OCI-LY1 (cell line): ENCODE results near the gene RANBP3L.

Experiments
- H2AFZ ChIP-seq: fragments of 200-600 bp; sonication (generic), shearing (Covaris generic); 2 replicates; pipeline ENCODE4 v1.6.0; 2014; ENCODE audit warnings: antibody characterized with exemption, mild to moderate bottlenecking, low read length
- H3F3A ChIP-seq: fragments of 200-600 bp; sonication (generic), shearing (Covaris generic); 2 replicates; pipeline ENCODE4 v1.6.0; 2014; ENCODE audit warnings: mild to moderate bottlenecking, antibody characterized with exemption, low read length, moderate library complexity; ENCODE audit not compliant: insufficient read depth
- H3K27ac ChIP-seq: fragments of 200-600 bp; sonication (generic); 2 replicates; pipeline ENCODE4 v1.5.1; 2014; ENCODE audit warnings: low read length, mixed run types, mild to moderate bottlenecking, low read depth; ENCODE audit not compliant: poor library complexity, severe bottlenecking
- H3K27me3 ChIP-seq: fragments of 200-600 bp; sonication (generic); 2 replicates; pipeline ENCODE4 v1.6.0; 2014; ENCODE audit warnings: antibody characterized with exemption, mild to moderate bottlenecking, low read length, moderate library complexity; ENCODE audit not compliant: insufficient read depth
- H3K36me3 ChIP-seq: fragments of 200-600 bp; sonication (generic); 2 replicates; pipeline ENCODE4 v1.6.1; 2014; ENCODE audit warnings: mild to moderate bottlenecking, antibody characterized with exemption, low read length, moderate library complexity, mixed read lengths; ENCODE audit not compliant: insufficient read depth
- H3K4me1 ChIP-seq: fragments of 200-600 bp; sonication (generic); 2 replicates; pipeline ENCODE4 v1.5.1; 2014; ENCODE audit warnings: mild to moderate bottlenecking, low read length, moderate library complexity; ENCODE audit not compliant: insufficient read depth, severe bottlenecking
- H3K4me2 ChIP-seq: fragments of 200-600 bp; sonication (generic), shearing (Covaris generic); 2 replicates; pipeline ENCODE4 v1.6.1; 2014; ENCODE audit warnings: low read length
- H3K4me3 ChIP-seq: fragments of 200-600 bp; sonication (generic); 2 replicates; pipeline ENCODE4 v1.5.1; 2014; ENCODE audit warnings: low read length, low read depth, mild to moderate bottlenecking, mixed read lengths; ENCODE audit not compliant: poor library complexity, severe bottlenecking
- H3K79me2 ChIP-seq: fragments of 200-600 bp; shearing (Covaris generic); 2 replicates; pipeline ENCODE4 v1.6.1; 2016; ENCODE audit warnings: mixed run types, low read length, mixed read lengths; ENCODE audit not compliant: insufficient read depth
- H3K9ac ChIP-seq: fragments of 200-600 bp; sonication (generic), shearing (Covaris generic); 2 replicates; pipeline ENCODE4 v1.6.1; 2014; ENCODE audit warnings: mild to moderate bottlenecking, low read length, mixed read lengths
- H3K9me2 ChIP-seq: fragments of 200-600 bp; sonication (generic), shearing (Covaris generic); 2 replicates; pipeline ENCODE4 v1.6.1; 2014; ENCODE audit warnings: low read depth, mild to moderate bottlenecking, low read length, mixed read lengths
- H3K9me3 ChIP-seq: fragments of 200-600 bp; shearing (Covaris generic); 2 replicates; pipeline ENCODE4 v1.6.1; 2014; ENCODE audit warnings: low read length, mixed read lengths
- H4K20me1 ChIP-seq: fragments of 200-600 bp; sonication (generic), shearing (Covaris generic); 2 replicates; pipeline ENCODE4 v1.6.0; 2016; ENCODE audit warnings: mild to moderate bottlenecking, low read length; ENCODE audit not compliant: insufficient read depth
- EZH2 ChIP-seq: fragments of 200-600 bp; sonication (generic), shearing (Covaris generic); IDR thresholded peaks from 2 replicates; pipeline ENCODE4 v1.8.0; 2017; ENCODE audit warnings: borderline replicate concordance, mixed run types, mild to moderate bottlenecking, antibody characterized with exemption, low read length, moderate library complexity, mixed read lengths
- TF ChIP-seq, protein P1 (sequence below): fragments of 200-600 bp; sonication (generic), shearing (Covaris generic); IDR thresholded peaks from 2 replicates; pipeline ENCODE4 v1.5.1; 2017; ENCODE audit warnings: mild to moderate bottlenecking, antibody characterized with exemption, low read length, moderate library complexity, mixed read lengths

RANBP3L gene

DNA sequence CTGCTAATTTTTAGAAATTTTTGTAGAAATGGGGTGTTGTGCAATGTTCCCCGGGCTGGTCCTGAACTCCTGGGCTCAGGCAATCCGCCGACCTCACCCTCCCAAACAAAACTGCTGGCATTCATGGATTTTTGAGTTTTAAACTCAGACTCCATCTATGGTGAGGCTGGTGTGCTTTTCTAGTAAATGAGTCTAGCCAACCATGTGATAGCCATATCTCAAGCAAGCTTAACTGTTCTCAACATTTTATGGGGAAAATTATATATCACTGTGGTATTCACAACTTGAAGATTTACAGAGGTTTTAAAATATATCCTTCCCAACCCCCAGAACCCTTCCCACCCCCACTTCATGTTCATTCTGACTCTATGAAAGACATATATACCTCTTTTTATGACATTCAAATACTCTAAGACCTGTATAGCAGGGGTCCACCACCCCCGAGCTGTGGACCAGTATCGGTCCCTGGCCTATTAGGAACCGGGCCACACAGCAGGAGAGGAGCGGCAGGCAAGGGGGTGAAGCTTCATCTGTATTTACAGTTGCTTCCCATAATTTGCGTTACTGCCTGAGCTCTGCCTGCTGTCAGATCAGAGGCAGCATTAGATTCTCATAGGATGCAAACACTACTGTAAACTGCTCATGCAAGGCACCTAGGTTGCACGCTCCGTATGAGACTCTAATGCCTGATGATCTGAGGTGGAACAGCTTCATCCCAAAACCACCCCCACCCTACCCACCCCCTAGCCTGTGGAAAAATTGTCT, 55.5 kb downstream of the RANBP3L start:
- no peak overlapping the region for H3K4me3 ChIP-seq
- no peaks in the 10 kb centered on the region for H3K27me3 ChIP-seq
- peaks cover 18% of the 10 kb centered on the region for H3K4me1 ChIP-seq
- H3K9me3 ChIP-seq: no peaks in the 10 kb centered on the region
- no peaks in the 10 kb centered on the region for H3K36me3 ChIP-seq
- no peak overlapping the region for H2AFZ ChIP-seq
- TF ChIP-seq, protein P1, sequence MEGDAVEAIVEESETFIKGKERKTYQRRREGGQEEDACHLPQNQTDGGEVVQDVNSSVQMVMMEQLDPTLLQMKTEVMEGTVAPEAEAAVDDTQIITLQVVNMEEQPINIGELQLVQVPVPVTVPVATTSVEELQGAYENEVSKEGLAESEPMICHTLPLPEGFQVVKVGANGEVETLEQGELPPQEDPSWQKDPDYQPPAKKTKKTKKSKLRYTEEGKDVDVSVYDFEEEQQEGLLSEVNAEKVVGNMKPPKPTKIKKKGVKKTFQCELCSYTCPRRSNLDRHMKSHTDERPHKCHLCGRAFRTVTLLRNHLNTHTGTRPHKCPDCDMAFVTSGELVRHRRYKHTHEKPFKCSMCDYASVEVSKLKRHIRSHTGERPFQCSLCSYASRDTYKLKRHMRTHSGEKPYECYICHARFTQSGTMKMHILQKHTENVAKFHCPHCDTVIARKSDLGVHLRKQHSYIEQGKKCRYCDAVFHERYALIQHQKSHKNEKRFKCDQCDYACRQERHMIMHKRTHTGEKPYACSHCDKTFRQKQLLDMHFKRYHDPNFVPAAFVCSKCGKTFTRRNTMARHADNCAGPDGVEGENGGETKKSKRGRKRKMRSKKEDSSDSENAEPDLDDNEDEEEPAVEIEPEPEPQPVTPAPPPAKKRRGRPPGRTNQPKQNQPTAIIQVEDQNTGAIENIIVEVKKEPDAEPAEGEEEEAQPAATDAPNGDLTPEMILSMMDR: no peak
- no peak for TF ChIP-seq EZH2
- H3K9ac ChIP-seq: no peak overlapping the region
- H3F3A ChIP-seq: no peaks in the 10 kb centered on the region; the same call in 1 of the 2 replicates
- no peaks in the 10 kb centered on the region for H3K79me2 ChIP-seq
- H4K20me1 ChIP-seq: no peaks in the 10 kb centered on the region
- no peak overlapping the region for H3K27ac ChIP-seq
- no peaks in the 10 kb centered on the region; the same call in 1 of the 2 replicates for H3K9me2 ChIP-seq
- H3K4me2 ChIP-seq: no peak overlapping the region

DNA sequence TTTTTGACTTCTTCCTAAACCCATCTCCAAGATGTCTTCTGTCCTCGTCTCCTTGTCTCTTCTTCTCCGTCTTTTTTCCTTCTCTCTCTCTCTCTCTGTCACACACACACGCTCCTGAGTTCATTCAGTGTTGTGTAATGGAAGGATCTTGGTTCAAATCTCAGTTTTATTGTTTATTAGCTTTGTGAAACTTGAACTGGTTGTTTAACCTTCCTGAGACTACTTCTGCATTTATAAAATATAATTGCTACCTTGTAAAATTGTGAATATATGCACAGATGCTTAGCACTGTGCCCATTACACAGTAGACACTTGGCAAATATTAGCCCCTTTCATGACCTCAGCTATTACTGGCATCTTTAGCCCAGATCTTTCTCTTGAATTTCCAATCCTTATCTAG, 57.6 kb downstream of the RANBP3L start:
- H3K27me3 ChIP-seq: no peaks in the 10 kb centered on the region
- no peaks in the 10 kb centered on the region; the same call in 1 of the 2 replicates for H3K9me2 ChIP-seq
- no peak overlapping the region for H3K9ac ChIP-seq
- no peak overlapping the region for H3K4me3 ChIP-seq
- H3K4me2 ChIP-seq: no peak overlapping the region
- H3K4me1 ChIP-seq: peaks cover 32% of the 10 kb centered on the region
- no peaks in the 10 kb centered on the region for H3K36me3 ChIP-seq
- no peak overlapping the region for H2AFZ ChIP-seq
- no peaks in the 10 kb centered on the region for H3K9me3 ChIP-seq
- H3K27ac ChIP-seq: no peak overlapping the region
- H3K79me2 ChIP-seq: no peaks in the 10 kb centered on the region
- H3F3A ChIP-seq: no peaks in the 10 kb centered on the region; the same call in 1 of the 2 replicates
- TF ChIP-seq, protein P1: no peak
- TF ChIP-seq EZH2: no peak
- H4K20me1 ChIP-seq: no peaks in the 10 kb centered on the region

DNA sequence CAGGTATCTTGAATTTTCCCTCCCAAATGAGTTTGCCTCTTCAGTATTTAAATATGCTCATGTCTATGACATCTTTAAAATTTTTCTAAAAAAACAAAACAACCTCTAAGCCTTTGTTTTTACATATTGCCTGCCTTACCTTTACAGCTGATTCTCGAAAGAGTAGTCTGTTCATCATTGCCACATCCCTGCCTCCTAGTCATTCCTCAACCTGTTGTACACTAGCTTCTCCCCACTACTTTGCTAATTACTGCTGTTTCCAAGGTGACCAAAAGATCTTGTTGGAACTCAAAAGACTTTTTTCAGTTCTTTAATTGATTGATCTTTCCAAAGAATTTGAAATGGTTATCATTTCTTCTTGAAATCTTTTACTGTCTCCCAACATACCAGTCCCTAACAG, 58.0 kb downstream of the RANBP3L start:
- H3K27me3 ChIP-seq: no peaks in the 10 kb centered on the region
- no peak overlapping the region for H3K9ac ChIP-seq
- no peaks in the 10 kb centered on the region for H3K9me3 ChIP-seq
- no peak overlapping the region for H2AFZ ChIP-seq
- no peak overlapping the region for H3K4me2 ChIP-seq
- no peaks in the 10 kb centered on the region for H3K36me3 ChIP-seq
- TF ChIP-seq, protein P1: no peak
- no peak for TF ChIP-seq EZH2
- H3K9me2 ChIP-seq: no peaks in the 10 kb centered on the region; the same call in 1 of the 2 replicates
- no peak overlapping the region for H3K4me3 ChIP-seq
- H3K4me1 ChIP-seq: peaks cover 36% of the 10 kb centered on the region
- no peaks in the 10 kb centered on the region for H4K20me1 ChIP-seq
- no peak overlapping the region for H3K27ac ChIP-seq
- no peaks in the 10 kb centered on the region; the same call in 1 of the 2 replicates for H3F3A ChIP-seq
- no peaks in the 10 kb centered on the region for H3K79me2 ChIP-seq
